VCaP (cell line): ENCODE measurements around the gene KDM6B.

ENCODE experiments used
- H3K27ac ChIP-seq: fragments of 450-650 bp; 2 replicates; pipeline ENCODE4 v1.5.1; 2017
- CTCF ChIP-seq: fragments of 450-650 bp; conservative IDR thresholded peaks from 2 replicates; pipeline ENCODE4 v1.5.1; 2017; ENCODE audit warnings: mild to moderate bottlenecking, moderate library complexity

KDM6B gene

GRCh38 chr17:7843257-7843535 is 9.2 kb downstream of the KDM6B start:
- peak overlapping the region; percentile 82 for H3K27ac ChIP-seq
- no peak for TF ChIP-seq CTCF

GRCh38 chr17:7843536-7844291 is 9.7 kb downstream of the KDM6B start:
- H3K27ac ChIP-seq = peak overlapping the region; percentile 82
- TF ChIP-seq CTCF = no peak

DNA sequence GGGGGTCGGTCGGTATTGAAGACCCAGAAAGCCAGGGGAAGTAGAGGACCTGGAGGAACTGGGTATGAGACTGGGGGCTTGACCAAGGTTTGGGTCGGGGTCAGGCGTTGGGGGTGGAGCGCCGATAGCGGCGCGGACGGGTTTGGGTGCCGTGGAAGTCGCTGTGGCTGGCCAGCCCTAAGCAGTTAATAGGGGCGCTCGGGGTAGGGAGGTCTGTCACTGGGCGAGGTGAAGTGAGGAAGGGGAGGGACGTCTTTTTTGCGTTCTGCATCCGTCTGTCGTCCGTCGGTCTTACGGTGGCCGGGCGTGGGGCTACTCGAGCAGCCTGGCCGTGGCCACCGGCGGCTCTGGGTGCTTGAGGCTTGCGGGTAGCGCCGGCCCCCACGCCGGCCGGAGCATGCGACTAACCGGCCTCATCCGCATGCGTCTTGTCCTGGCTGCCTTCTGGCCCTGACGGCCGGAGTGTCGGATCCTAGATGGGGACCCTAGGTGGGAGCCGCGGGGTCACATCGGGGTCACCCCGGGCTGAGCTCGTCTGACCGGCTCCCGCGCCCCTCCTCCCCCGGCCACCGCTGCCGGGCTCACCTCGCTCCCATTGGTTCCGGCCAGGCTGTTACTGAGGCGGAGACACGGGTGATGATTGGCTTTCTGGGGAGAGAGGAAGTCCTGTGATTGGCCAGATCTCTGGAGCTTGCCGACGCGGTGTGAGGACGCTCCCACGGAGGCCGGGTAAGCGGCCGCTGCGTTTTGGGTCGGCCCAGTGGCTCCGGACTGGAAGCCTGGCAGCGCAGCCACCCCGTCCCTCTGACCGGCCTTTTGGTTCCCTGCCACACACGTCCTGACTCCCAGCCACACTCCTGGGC is 10.5 kb downstream of the KDM6B start:
- peak overlapping the region; percentile 82 for H3K27ac ChIP-seq
- TF ChIP-seq CTCF = no peak

DNA sequence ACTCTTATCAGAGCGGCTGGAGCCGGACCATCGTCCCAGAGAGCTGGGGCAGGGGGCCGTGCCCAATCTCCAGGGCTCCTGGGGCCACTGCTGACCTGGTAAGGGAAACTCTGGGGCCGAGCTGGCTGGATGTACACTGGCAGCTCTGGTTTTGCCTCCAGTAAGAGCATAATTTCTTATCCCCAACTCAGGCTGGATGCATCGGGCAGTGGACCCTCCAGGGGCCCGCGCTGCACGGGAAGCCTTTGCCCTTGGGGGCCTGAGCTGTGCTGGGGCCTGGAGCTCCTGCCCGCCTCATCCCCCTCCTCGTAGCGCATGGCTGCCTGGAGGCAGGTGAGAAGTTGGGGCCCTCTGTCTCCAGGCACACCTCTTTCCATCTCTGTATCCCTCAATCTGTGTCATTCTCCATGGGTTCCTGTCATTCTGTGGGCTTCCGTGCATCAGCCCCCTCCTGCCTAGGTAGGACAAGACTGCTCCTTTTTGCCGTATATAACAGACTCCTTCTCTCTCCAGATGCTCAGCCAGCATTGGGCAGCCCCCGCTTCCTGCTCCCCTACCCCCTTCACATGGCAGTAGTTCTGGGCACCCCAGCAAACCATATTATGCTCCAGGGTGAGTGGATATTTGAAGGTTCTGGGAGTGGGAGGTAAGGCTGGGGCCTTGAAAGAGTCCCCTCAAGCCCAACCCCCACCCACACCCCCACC is 11.5 kb downstream of the KDM6B start:
- H3K27ac ChIP-seq = peak overlapping the region; percentile 82
- TF ChIP-seq CTCF = no peak

- no peak overlapping the region for H3K27ac ChIP-seq
- no peak for TF ChIP-seq CTCF
Measured at GRCh38 chr17:7846063-7846735, 12.2 kb downstream of the KDM6B start.

GRCh38 chr17:7846765-7847661 is 13.0 kb downstream of the KDM6B start:
- no peak for TF ChIP-seq CTCF
- H3K27ac ChIP-seq = no peak overlapping the region
